NCI-H1694 treated with DMSO at 0.1 percent for 48 hours (cell line): ENCODE data around the gene NAT14.
"Not testable (repeated sequence)": the region's sequence is repeated elsewhere in the genome, so short reads cannot be mapped to it uniquely, and the experiment has no call there.

Source experiments
- DNase-seq: peaks from one replicate; lab custom pipeline; 2025; lab: John Stamatoyannopoulos, UW

NAT14 gene

GRCh38 chr19:55484593-55485438, at the start of gene NAT14:
Gene NAT14, plus strand, starts transcription at chr19:55485188. Its CDS starts 521 bp downstream, at chr19:55485709.
- DNase-seq = peak; percentile 43

- DNase-seq = no peak
These were observed 48.1 kb upstream of the NAT14 start for GRCh38 chr19:55436847-55437246.

- DNase-seq = no peak
These were observed 47.6 kb upstream of the NAT14 start for GRCh38 chr19:55437410-55437809.

- no peak for DNase-seq
These were observed 45.9 kb upstream of the NAT14 start for GRCh38 chr19:55439052-55439451.

- DNase-seq = no peak
These were observed 44.4 kb upstream of the NAT14 start for GRCh38 chr19:55440411-55441105.

- no peak for DNase-seq
These were observed 43.7 kb upstream of the NAT14 start for GRCh38 chr19:55441319-55441691.

- no peak for DNase-seq
These were observed 43.2 kb upstream of the NAT14 start for GRCh38 chr19:55441692-55442321.

- DNase-seq = no peak
These were observed 42.5 kb upstream of the NAT14 start for GRCh38 chr19:55442372-55442961.

GRCh38 chr19:55443045-55443823, 41.8 kb upstream of the NAT14 start, which contains the start of gene SHISA7:
Gene SHISA7, minus strand, starts transcription at chr19:55443300. Its CDS starts 437 bp downstream, at chr19:55442863.
- peak; percentile 19 for DNase-seq

- DNase-seq = no peak
These were observed 41.0 kb upstream of the NAT14 start for GRCh38 chr19:55443824-55444480.

- DNase-seq = no peak
These were observed 40.3 kb upstream of the NAT14 start for GRCh38 chr19:55444646-55445045.

- no peak for DNase-seq
These were observed 38.9 kb upstream of the NAT14 start for GRCh38 chr19:55446060-55446459.

- peak; percentile 31 for DNase-seq
These were observed 37.4 kb upstream of the NAT14 start for GRCh38 chr19:55447421-55448174.

GRCh38 chr19:55448175-55448490, 36.9 kb upstream of the NAT14 start:
- not testable (repeated sequence) for DNase-seq

GRCh38 chr19:55449469-55449868, 35.5 kb upstream of the NAT14 start:
- no peak for DNase-seq

- no peak for DNase-seq
These were observed 33.6 kb upstream of the NAT14 start for GRCh38 chr19:55451163-55451964.

- DNase-seq = no peak
These were observed 32.8 kb upstream of the NAT14 start for GRCh38 chr19:55451965-55452748.

- DNase-seq = peak; percentile 85
These were observed 32.1 kb upstream of the NAT14 start for GRCh38 chr19:55452749-55453346.
